Measurements from ENCODE around the gene DMP1.

The DMP1 gene

DNA sequence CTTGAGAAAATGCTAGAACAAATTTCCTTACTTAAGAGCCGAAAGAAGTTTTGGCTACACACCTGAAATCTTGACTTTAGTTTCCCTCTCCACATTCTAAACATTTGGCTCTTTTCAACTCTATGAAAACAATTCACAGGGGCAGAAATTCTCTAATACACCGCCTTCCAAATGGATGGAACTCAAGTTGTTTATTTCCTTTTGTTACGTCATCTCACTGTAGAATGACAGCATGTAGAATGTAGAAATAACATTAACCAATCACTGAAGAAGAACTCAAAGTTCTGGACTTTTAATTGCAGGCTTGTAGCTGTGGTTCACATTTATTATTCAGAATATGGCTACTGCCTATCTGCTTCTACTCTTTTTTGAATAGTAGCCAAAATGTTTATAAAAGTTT is 1.9 kb downstream of the DMP1 start:
- H3K9me3 ChIP-seq (ENCODE audit: insufficient read depth, low read length), result no peaks in the 10 kb centered on the region
- no peak overlapping the region for H3K4me3 ChIP-seq (ENCODE audit: insufficient read length, low read depth)
- H3K4me1 ChIP-seq (ENCODE audit: insufficient read depth, insufficient read length), result no peaks in the 10 kb centered on the region
- H3K27me3 ChIP-seq (ENCODE audit: insufficient read depth, insufficient read length), result no peaks in the 10 kb centered on the region
- no peak for DNase-seq (ENCODE audit: low read depth, low spot score)
- H3K36me3 ChIP-seq (ENCODE audit: insufficient read depth, insufficient read length, low read length), result no peaks in the 10 kb centered on the region
- TF ChIP-seq SUZ12 (IDR thresholded peaks at IDR 0.05; ENCODE audit: extremely low read depth, insufficient read depth, insufficient read length), result no peak
- no peak for TF ChIP-seq ZNF274 (IDR thresholded peaks at IDR 0.05; ENCODE audit: low read depth, low read length)
- TF ChIP-seq YY1 (IDR thresholded peaks at IDR 0.05; ENCODE audit: insufficient read depth, insufficient read length), result no peak
- no peak overlapping the region for H3K9ac ChIP-seq (ENCODE audit: insufficient read length, low read depth)

DNA sequence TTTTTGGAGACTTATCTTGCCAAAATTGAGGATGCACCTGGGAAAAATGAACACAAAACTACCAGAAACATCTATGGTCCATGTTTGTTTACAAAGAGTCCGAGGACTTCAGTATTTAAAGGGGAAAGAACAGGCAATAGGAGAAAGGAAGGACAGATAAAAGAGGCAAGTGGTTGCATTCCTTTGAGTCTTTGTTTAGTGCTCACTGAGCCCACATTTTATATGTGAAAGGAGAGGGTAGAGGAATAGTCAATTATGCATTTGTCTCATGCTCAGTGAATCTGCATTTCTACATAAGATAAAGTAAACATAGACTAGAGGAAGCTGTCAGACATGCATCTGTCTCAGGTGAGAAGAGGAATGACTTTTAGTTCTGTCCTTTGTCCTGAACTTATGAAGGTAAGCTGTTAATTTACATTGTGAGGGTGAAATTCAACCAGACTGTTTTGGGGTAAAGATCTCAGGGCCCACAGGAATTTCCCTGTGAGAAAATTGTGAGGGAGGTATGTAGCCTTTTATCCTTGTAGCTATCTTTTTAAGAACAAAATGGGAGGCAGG is 4.5 kb downstream of the DMP1 start:
- no peak overlapping the region for H3K9ac ChIP-seq (ENCODE audit: insufficient read length, low read depth)
- H3K9me3 ChIP-seq (ENCODE audit: insufficient read depth, low read length), result no peaks in the 10 kb centered on the region
- peak; percentile 8 for DNase-seq (ENCODE audit: low read depth, low spot score)
- H3K27me3 ChIP-seq (ENCODE audit: insufficient read depth, insufficient read length), result no peaks in the 10 kb centered on the region
- TF ChIP-seq SUZ12 (IDR thresholded peaks at IDR 0.05; ENCODE audit: extremely low read depth, insufficient read depth, insufficient read length) (no peak), YY1 (IDR thresholded peaks at IDR 0.05; ENCODE audit: insufficient read depth, insufficient read length) (no peak), ZNF274 (IDR thresholded peaks at IDR 0.05; ENCODE audit: low read depth, low read length) (no peak)
- no peaks in the 10 kb centered on the region for H3K36me3 ChIP-seq (ENCODE audit: insufficient read depth, insufficient read length, low read length)
- no peaks in the 10 kb centered on the region for H3K4me1 ChIP-seq (ENCODE audit: insufficient read depth, insufficient read length)
- no peak overlapping the region for H3K4me3 ChIP-seq (ENCODE audit: insufficient read length, low read depth)

DNA sequence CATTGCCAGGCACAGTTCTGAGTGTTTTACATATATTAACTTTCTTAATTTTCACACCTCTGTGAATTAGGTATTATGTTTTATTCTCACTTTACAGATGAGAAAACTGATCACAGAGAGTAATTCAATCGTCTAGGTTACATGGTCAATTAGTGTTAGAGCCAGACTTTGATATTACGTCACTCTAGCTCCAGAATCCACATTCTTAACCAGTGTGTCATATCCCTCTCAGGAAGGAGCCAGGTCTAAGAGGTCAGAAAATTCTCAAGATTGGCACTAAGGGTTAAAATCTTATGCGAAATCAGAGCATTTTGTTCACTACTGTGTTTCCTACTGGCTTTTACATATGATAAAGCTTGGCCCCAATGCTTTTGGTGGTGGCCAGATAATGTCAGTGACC is 7.4 kb downstream of the DMP1 start:
- Histone ChIP-seq H3K27me3 (ENCODE audit: insufficient read depth, insufficient read length) (no peaks in the 10 kb centered on the region), H3K36me3 (ENCODE audit: insufficient read depth, insufficient read length, low read length) (no peaks in the 10 kb centered on the region), H3K4me1 (ENCODE audit: insufficient read depth, insufficient read length) (no peaks in the 10 kb centered on the region), H3K9me3 (ENCODE audit: insufficient read depth, low read length) (no peaks in the 10 kb centered on the region), H3K4me3 (ENCODE audit: insufficient read length, low read depth) (no peak overlapping the region), H3K9ac (ENCODE audit: insufficient read length, low read depth) (no peak overlapping the region)
- no peak for DNase-seq (ENCODE audit: low read depth, low spot score)
- TF ChIP-seq SUZ12 (IDR thresholded peaks at IDR 0.05; ENCODE audit: extremely low read depth, insufficient read depth, insufficient read length) (no peak), YY1 (IDR thresholded peaks at IDR 0.05; ENCODE audit: insufficient read depth, insufficient read length) (no peak), ZNF274 (IDR thresholded peaks at IDR 0.05; ENCODE audit: low read depth, low read length) (no peak)

DNA sequence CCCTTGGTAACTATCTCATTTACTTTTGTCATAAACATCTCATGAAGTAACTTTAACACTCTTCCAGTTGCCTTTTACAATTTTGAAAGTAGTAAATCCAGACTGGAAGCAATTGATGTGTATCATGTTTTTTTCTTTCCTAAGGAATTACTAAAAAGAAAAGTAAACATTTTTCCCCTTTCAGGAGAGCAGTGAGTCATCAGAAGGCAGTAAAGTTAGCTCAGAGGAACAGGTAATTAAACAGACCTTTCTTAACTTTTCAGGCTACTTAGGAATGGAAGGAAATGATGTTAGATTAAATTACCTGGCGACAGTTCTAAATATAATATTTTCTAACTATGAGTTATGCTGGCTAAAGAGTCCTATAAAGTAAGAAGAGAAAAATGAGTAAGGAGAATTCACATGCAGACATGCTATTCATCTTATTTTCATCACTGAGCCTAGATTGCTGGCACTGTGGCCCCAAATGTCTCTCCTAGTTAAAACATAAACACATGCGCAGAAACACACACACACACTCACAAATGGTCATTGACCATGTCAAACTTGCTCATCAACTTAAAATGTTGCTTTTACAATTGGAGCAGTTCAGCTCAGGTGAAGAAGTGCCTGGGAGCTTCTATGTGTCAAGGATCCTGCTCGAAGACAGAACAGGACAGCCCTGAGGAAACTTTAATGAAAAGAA is 9.3 kb downstream of the DMP1 start:
- Histone ChIP-seq H3K36me3 (ENCODE audit: insufficient read depth, insufficient read length, low read length) (no peaks in the 10 kb centered on the region), H3K27me3 (ENCODE audit: insufficient read depth, insufficient read length) (no peaks in the 10 kb centered on the region), H3K4me3 (ENCODE audit: insufficient read length, low read depth) (no peak overlapping the region), H3K9ac (ENCODE audit: insufficient read length, low read depth) (no peak overlapping the region), H3K4me1 (ENCODE audit: insufficient read depth, insufficient read length) (no peaks in the 10 kb centered on the region), H3K9me3 (ENCODE audit: insufficient read depth, low read length) (no peaks in the 10 kb centered on the region)
- TF ChIP-seq ZNF274 (IDR thresholded peaks at IDR 0.05; ENCODE audit: low read depth, low read length), result no peak
- no peak for TF ChIP-seq YY1 (IDR thresholded peaks at IDR 0.05; ENCODE audit: insufficient read depth, insufficient read length)
- TF ChIP-seq SUZ12 (IDR thresholded peaks at IDR 0.05; ENCODE audit: extremely low read depth, insufficient read depth, insufficient read length), result no peak
- DNase-seq (ENCODE audit: low read depth, low spot score), result no peak

DNA sequence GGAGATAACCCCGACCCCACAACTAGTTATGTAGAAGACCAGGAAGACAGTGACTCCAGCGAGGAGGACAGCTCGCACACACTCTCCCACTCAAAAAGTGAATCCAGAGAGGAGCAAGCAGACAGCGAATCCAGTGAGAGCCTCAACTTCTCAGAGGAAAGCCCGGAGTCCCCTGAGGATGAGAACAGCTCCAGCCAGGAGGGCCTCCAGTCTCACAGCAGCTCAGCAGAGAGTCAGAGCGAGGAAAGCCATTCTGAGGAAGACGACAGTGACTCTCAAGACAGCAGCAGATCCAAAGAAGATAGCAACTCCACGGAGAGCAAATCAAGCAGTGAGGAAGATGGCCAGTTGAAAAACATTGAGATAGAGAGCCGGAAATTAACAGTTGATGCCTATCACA is 12.8 kb downstream of the DMP1 start:
- Histone ChIP-seq H3K9me3 (ENCODE audit: insufficient read depth, low read length) (no peaks in the 10 kb centered on the region), H3K9ac (ENCODE audit: insufficient read length, low read depth) (no peak overlapping the region), H3K4me3 (ENCODE audit: insufficient read length, low read depth) (no peak overlapping the region), H3K27me3 (ENCODE audit: insufficient read depth, insufficient read length) (no peaks in the 10 kb centered on the region), H3K4me1 (ENCODE audit: insufficient read depth, insufficient read length) (no peaks in the 10 kb centered on the region), H3K36me3 (ENCODE audit: insufficient read depth, insufficient read length, low read length) (no peaks in the 10 kb centered on the region)
- TF ChIP-seq SUZ12 (IDR thresholded peaks at IDR 0.05; ENCODE audit: extremely low read depth, insufficient read depth, insufficient read length), result no peak
- TF ChIP-seq ZNF274 (IDR thresholded peaks at IDR 0.05; ENCODE audit: low read depth, low read length), result no peak
- no peak for TF ChIP-seq YY1 (IDR thresholded peaks at IDR 0.05; ENCODE audit: insufficient read depth, insufficient read length)
- DNase-seq (ENCODE audit: low read depth, low spot score), result no peak

DNA sequence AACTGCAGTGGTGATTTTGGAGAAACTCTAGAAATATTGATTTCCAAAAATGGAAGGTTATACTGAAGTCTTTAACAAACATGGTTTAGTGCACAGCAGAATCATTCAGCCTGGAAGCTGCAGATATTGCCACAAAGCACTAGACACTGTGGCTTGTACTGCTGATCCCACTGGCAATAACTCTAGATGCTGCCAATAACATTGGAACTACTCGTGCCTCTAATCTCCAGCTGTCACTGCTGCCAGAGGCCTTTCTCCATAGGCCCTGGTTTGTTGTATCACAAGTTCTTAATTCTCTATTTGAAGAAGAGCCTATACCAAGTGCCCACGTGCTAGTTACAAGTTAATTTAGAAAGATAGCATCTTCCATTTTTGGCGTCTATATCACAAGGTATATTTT is 19.3 kb downstream of the DMP1 start:
- H3K36me3 ChIP-seq (ENCODE audit: insufficient read depth, insufficient read length, low read length), result no peaks in the 10 kb centered on the region
- H3K4me1 ChIP-seq (ENCODE audit: insufficient read depth, insufficient read length), result no peaks in the 10 kb centered on the region
- no peaks in the 10 kb centered on the region for H3K27me3 ChIP-seq (ENCODE audit: insufficient read depth, insufficient read length)
- DNase-seq (ENCODE audit: low read depth, low spot score), result no peak
- no peak overlapping the region for H3K4me3 ChIP-seq (ENCODE audit: insufficient read length, low read depth)
- peaks cover 27% of the 10 kb centered on the region for H3K9me3 ChIP-seq (ENCODE audit: insufficient read depth, low read length)
- H3K9ac ChIP-seq (ENCODE audit: insufficient read length, low read depth), result no peak overlapping the region
- TF ChIP-seq YY1 (IDR thresholded peaks at IDR 0.05; ENCODE audit: insufficient read depth, insufficient read length), result no peak
- no peak for TF ChIP-seq ZNF274 (IDR thresholded peaks at IDR 0.05; ENCODE audit: low read depth, low read length)
- TF ChIP-seq SUZ12 (IDR thresholded peaks at IDR 0.05; ENCODE audit: extremely low read depth, insufficient read depth, insufficient read length), result no peak

DNA sequence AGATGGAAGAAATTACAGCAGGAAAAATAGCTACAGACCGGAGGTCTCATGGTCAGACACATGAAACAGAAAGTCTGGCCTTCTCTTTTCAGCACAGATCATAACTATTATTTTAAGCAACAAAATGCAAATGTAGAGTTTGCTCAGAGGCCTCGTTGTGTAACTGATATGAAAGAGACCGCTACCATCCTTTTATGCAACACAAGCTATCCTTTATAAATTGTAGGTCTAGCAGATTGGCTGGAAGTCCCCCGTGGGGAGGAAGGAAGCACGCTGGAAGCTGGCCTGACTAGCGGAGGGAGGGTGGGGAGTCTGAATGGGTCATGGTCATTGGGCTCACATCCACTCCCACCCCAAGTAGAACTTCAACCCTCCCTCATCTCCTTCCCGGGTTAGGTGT is 27.7 kb downstream of the DMP1 start:
- Histone ChIP-seq H3K36me3 (ENCODE audit: insufficient read depth, insufficient read length, low read length) (no peaks in the 10 kb centered on the region), H3K9ac (ENCODE audit: insufficient read length, low read depth) (no peak overlapping the region), H3K4me1 (ENCODE audit: insufficient read depth, insufficient read length) (no peaks in the 10 kb centered on the region), H3K4me3 (ENCODE audit: insufficient read length, low read depth) (no peak overlapping the region), H3K9me3 (ENCODE audit: insufficient read depth, low read length) (peaks cover 12% of the 10 kb centered on the region), H3K27me3 (ENCODE audit: insufficient read depth, insufficient read length) (no peaks in the 10 kb centered on the region)
- no peak for DNase-seq (ENCODE audit: low read depth, low spot score)
- TF ChIP-seq YY1 (IDR thresholded peaks at IDR 0.05; ENCODE audit: insufficient read depth, insufficient read length) (no peak), SUZ12 (IDR thresholded peaks at IDR 0.05; ENCODE audit: extremely low read depth, insufficient read depth, insufficient read length) (no peak)
